HG03432 (cell line): Measurements from ENCODE around the gene CLDN20.
"Not testable (repeated sequence)": the region's sequence is repeated elsewhere in the genome, so short reads cannot be mapped to it uniquely, and the experiment has no call there.

Experiments used
- ATAC-seq: cut with Tn5 transposase; IDR thresholded peaks from one replicate; pipeline ENCODE4 v1.9.1; 2021; ENCODE audit warnings: mild to moderate bottlenecking, moderate library complexity; ENCODE audit not compliant: unreplicated experiment

The CLDN20 gene

GRCh38 chr6:155309150-155309549, 45.3 kb downstream of the CLDN20 start:
- no peak for ATAC-seq

- no peak for ATAC-seq
Measured at GRCh38 chr6:155310596-155310995, 46.8 kb downstream of the CLDN20 start.

- no peak for ATAC-seq
Measured at GRCh38 chr6:155311086-155311485, 47.3 kb downstream of the CLDN20 start.

- ATAC-seq, result no peak
Measured at GRCh38 chr6:155311583-155311982, 47.8 kb downstream of the CLDN20 start.

- not testable (repeated sequence) for ATAC-seq
Measured at GRCh38 chr6:155312950-155313349, 49.1 kb downstream of the CLDN20 start.

- peak; percentile 14 for ATAC-seq
Measured at GRCh38 chr6:155313602-155314091, 49.8 kb downstream of the CLDN20 start.

- peak; percentile 97 for ATAC-seq
Measured at GRCh38 chr6:155314092-155314772, 50.4 kb downstream of the CLDN20 start, which contains the start of gene TFB1M. Gene TFB1M (minus strand): TSS chr6:155314484. CDS start chr6:155314428, 56 bp downstream.

GRCh38 chr6:155314773-155315515, 51.1 kb downstream of the CLDN20 start:
- peak; percentile 63 for ATAC-seq

- ATAC-seq, result no peak
Measured at GRCh38 chr6:155315516-155315871, 51.7 kb downstream of the CLDN20 start.

- ATAC-seq, result no peak
Measured at GRCh38 chr6:155316419-155316818, 52.6 kb downstream of the CLDN20 start.

GRCh38 chr6:155317186-155317585, 53.4 kb downstream of the CLDN20 start:
- no peak for ATAC-seq

- ATAC-seq, result peak; percentile 49
Measured at GRCh38 chr6:155319902-155320301, 56.1 kb downstream of the CLDN20 start.

GRCh38 chr6:155324172-155324571, 60.4 kb downstream of the CLDN20 start:
- ATAC-seq, result no peak

GRCh38 chr6:155324993-155325392, 61.2 kb downstream of the CLDN20 start:
- ATAC-seq, result no peak

- no peak for ATAC-seq
Measured at GRCh38 chr6:155325700-155326516, 62.1 kb downstream of the CLDN20 start.
